BLaER1 (cell line): ENCODE data around the gene GRM5.

Experiments used
- H3K27ac ChIP-seq: shearing (Covaris generic); formaldehyde crosslinking; 2 replicates; pipeline ENCODE4 v1.8.1; 2022
- H3K27me3 ChIP-seq: shearing (Covaris generic); formaldehyde crosslinking; 2 replicates; pipeline ENCODE4 v1.8.1; 2022
- H3K36me3 ChIP-seq: shearing (Covaris generic); formaldehyde crosslinking; 2 replicates; pipeline ENCODE4 v1.8.1; 2022
- H3K4me1 ChIP-seq: shearing (Covaris generic); formaldehyde crosslinking; 2 replicates; pipeline ENCODE4 v1.8.1; 2022
- H3K4me2 ChIP-seq: shearing (Covaris generic); formaldehyde crosslinking; 2 replicates; pipeline ENCODE4 v1.8.1; 2022
- H3K4me3 ChIP-seq: shearing (Covaris generic); formaldehyde crosslinking; 2 replicates; pipeline ENCODE4 v1.8.1; 2022
- H3K9ac ChIP-seq: shearing (Covaris generic); formaldehyde crosslinking; 2 replicates; pipeline ENCODE4 v1.8.1; 2022
- H3K9me3 ChIP-seq: shearing (Covaris generic); formaldehyde crosslinking; 2 replicates; pipeline ENCODE4 v1.8.1; 2022
- H4K20me1 ChIP-seq: shearing (Covaris generic); formaldehyde crosslinking; 2 replicates; pipeline ENCODE4 v1.8.1; 2022
- Cebpa-rat ChIP-seq: shearing (Covaris generic); IDR thresholded peaks from 2 replicates; pipeline ENCODE4 v1.8.1; 2022

The GRM5 gene

DNA sequence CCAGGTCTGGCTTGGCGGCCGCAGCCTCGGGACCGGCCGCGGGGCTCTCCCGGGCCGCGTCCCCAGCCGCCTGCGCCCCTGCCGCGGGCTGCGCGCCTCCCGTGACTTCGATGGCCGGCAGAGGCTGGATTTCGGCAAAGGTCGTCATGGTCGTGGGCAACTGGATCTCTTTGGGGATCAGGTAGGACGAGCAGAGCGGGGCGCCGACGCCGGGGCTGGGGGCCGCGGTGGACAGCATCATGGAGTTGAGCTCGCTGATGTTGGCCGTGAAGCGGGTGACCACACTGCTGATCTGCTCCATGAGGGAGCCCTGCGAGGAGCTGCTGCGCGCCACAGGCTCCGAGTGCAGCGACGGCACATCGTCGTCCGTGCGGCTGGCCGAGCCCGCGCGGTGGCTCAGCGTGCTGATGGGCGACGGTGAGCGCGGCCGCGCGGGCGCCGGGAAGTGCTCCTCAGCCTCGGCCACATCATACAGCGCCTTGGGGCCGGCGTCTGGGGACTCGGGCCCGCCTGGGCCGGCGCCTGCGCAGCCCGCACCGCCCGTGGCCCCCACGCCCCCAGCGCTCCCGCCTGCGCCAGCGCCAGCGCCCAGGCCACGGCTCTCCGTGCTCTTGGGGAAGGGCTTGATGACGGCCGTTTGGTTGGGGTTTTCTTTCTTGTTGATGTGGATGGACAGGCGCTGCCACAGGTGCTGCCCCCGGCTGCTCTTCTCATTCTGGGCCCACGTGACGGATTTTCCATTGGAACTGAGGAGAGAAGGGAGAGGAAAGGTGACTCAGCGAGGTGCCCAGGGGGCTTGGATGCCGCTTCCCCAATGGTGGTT lies 556.8 kb downstream of the GRM5 start:
- H3K36me3 ChIP-seq, result no peaks in the 10 kb centered on the region
- H3K27me3 ChIP-seq, result no peaks in the 10 kb centered on the region
- no peak overlapping the region for H3K27ac ChIP-seq
- TF ChIP-seq Cebpa-rat, result no peak
- no peaks in the 10 kb centered on the region for H3K4me1 ChIP-seq
- H4K20me1 ChIP-seq, result no peaks in the 10 kb centered on the region
- H3K4me3 ChIP-seq, result no peak overlapping the region
- peaks cover 20% of the 10 kb centered on the region for H3K9me3 ChIP-seq
- no peak overlapping the region for H3K4me2 ChIP-seq
- no peak overlapping the region for H3K9ac ChIP-seq

- Histone ChIP-seq H3K36me3 (no peaks in the 10 kb centered on the region), H4K20me1 (no peaks in the 10 kb centered on the region), H3K4me1 (no peaks in the 10 kb centered on the region), H3K9ac (no peak overlapping the region), H3K9me3 (peaks cover 20% of the 10 kb centered on the region), H3K27me3 (no peaks in the 10 kb centered on the region), H3K27ac (no peak overlapping the region), H3K4me3 (no peak overlapping the region), H3K4me2 (no peak overlapping the region)
- no peak for TF ChIP-seq Cebpa-rat
These were observed 557.4 kb downstream of the GRM5 start for GRCh38 chr11:88508418-88508758.

DNA sequence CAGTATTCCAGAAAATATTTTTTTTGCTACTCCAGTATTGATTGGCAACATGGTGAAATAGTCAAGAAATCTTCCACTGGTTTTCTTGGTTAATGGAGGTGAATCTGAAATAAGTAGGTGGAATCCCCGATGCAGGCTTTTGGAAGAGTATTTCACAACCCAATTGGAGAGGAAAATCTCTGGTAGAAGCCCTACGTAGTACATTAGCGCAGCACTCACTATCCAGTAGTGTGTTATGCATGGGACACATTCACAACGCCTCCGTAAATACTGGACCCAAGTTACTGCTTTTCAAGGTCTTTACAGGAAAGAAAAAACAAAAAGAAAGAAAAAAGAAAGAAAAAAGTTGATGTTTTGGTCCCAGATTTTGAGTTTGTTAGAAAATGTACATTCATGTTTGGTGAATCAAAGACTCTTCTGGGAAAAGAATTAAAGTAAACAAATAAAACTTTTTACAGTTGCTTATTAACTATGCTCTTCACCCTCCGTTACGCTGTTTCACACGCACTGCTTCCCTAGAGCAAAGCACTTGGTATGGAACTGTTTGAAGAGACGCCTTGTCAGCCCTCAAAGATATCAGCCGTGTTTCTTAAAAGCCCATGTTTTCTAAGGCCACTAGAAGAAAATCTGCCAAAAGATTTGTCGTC lies 557.9 kb downstream of the GRM5 start:
- Histone ChIP-seq H3K4me3 (no peak overlapping the region), H3K9ac (no peak overlapping the region), H3K27me3 (no peaks in the 10 kb centered on the region), H3K36me3 (no peaks in the 10 kb centered on the region), H3K27ac (no peak overlapping the region), H3K4me1 (no peaks in the 10 kb centered on the region), H3K9me3 (peaks cover 20% of the 10 kb centered on the region), H4K20me1 (no peaks in the 10 kb centered on the region), H3K4me2 (no peak overlapping the region)
- TF ChIP-seq Cebpa-rat, result no peak

- TF ChIP-seq Cebpa-rat, result no peak
- Histone ChIP-seq H3K27me3 (no peaks in the 10 kb centered on the region), H3K4me1 (no peaks in the 10 kb centered on the region), H4K20me1 (no peaks in the 10 kb centered on the region), H3K4me2 (no peak overlapping the region), H3K4me3 (no peak overlapping the region), H3K36me3 (no peaks in the 10 kb centered on the region), H3K9me3 (no peaks in the 10 kb centered on the region), H3K27ac (no peak overlapping the region), H3K9ac (no peak overlapping the region)
These were observed 564.2 kb downstream of the GRM5 start for GRCh38 chr11:88501541-88501940.

DNA sequence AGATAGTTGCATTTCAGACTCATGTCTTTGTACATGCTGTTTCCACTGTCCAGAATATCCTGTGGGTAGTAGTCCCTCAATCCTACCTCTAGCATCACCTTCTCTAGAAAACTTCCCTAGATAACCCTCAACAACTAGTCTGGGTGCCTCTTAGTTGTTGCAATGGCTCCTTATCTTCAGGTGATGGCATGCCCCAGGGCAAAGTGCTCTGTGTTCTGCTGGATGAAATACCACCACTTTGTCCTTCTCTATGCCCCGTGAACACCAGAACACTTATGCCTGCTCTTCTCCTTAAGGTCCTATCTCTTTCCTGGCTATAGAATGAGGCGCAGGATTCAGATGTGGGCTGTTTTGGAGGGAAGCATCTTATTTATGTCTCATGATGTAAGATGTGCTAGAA lies 569.9 kb downstream of the GRM5 start:
- Histone ChIP-seq H3K27ac (no peak overlapping the region), H3K36me3 (no peaks in the 10 kb centered on the region), H3K9ac (no peak overlapping the region), H3K4me1 (no peaks in the 10 kb centered on the region), H3K4me2 (no peak overlapping the region), H4K20me1 (no peaks in the 10 kb centered on the region), H3K27me3 (no peaks in the 10 kb centered on the region), H3K4me3 (no peak overlapping the region), H3K9me3 (no peaks in the 10 kb centered on the region)
- no peak for TF ChIP-seq Cebpa-rat

GRCh38 chr11:88494848-88495247 lies 570.9 kb downstream of the GRM5 start:
- no peaks in the 10 kb centered on the region for H3K4me1 ChIP-seq
- H3K27me3 ChIP-seq, result no peaks in the 10 kb centered on the region
- no peak overlapping the region for H3K27ac ChIP-seq
- no peaks in the 10 kb centered on the region for H4K20me1 ChIP-seq
- H3K4me3 ChIP-seq, result no peak overlapping the region
- H3K9me3 ChIP-seq, result no peaks in the 10 kb centered on the region
- H3K9ac ChIP-seq, result no peak overlapping the region
- no peaks in the 10 kb centered on the region for H3K36me3 ChIP-seq
- TF ChIP-seq Cebpa-rat, result no peak
- H3K4me2 ChIP-seq, result no peak overlapping the region

DNA sequence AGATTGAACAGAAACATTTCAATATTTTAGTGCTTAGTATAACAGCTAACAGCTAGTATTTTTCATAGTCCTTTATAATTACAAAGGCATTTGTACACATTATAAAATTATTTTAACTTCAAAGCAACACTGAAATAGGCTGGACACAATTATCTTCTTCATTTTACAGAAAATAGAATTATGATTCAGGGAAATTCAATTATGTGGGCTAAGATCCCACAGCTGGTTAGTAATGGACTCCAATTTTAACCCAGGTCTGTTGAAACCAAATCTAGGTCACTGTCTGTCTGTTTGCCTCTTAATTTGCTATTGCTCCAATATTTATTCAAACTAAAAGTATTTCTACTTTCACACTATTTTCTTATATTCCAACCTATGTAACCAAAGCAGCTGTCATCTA lies 574.1 kb downstream of the GRM5 start:
- Histone ChIP-seq H3K27ac (no peak overlapping the region), H3K36me3 (no peaks in the 10 kb centered on the region), H3K4me3 (no peak overlapping the region), H4K20me1 (no peaks in the 10 kb centered on the region), H3K27me3 (no peaks in the 10 kb centered on the region), H3K4me1 (no peaks in the 10 kb centered on the region), H3K4me2 (no peak overlapping the region), H3K9ac (no peak overlapping the region), H3K9me3 (no peaks in the 10 kb centered on the region)
- no peak for TF ChIP-seq Cebpa-rat

DNA sequence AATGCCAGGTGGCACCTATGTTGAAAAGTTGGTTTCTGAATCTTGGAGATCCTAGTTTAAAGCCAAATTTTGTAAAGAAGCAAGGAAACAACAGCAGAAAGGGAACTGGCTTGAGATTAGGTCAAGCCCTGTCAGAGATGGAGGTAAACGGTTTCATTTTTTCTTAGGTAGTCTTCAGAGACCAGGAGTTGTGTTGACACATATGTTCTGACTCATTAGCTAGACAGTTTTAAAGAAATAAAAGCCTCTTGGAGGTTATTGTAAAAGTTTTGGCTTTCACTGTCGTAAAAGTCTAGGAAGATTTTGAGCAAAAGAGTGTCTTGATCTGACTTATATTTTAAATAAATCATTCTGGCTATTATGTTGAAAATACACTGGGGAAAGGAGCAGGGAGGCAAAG lies 576.8 kb downstream of the GRM5 start:
- TF ChIP-seq Cebpa-rat, result no peak
- Histone ChIP-seq H3K4me3 (no peak overlapping the region), H3K36me3 (no peaks in the 10 kb centered on the region), H3K4me2 (no peak overlapping the region), H3K27me3 (no peaks in the 10 kb centered on the region), H4K20me1 (no peaks in the 10 kb centered on the region), H3K4me1 (no peaks in the 10 kb centered on the region), H3K27ac (no peak overlapping the region), H3K9me3 (no peaks in the 10 kb centered on the region), H3K9ac (no peak overlapping the region)

- Histone ChIP-seq H3K4me1 (no peaks in the 10 kb centered on the region), H3K27me3 (no peaks in the 10 kb centered on the region), H3K4me3 (no peak overlapping the region), H3K36me3 (no peaks in the 10 kb centered on the region), H3K4me2 (no peak overlapping the region), H3K9ac (no peak overlapping the region), H3K27ac (no peak overlapping the region), H3K9me3 (no peaks in the 10 kb centered on the region), H4K20me1 (no peaks in the 10 kb centered on the region)
- no peak for TF ChIP-seq Cebpa-rat
These were observed 578.1 kb downstream of the GRM5 start for GRCh38 chr11:88487646-88488045.

- Histone ChIP-seq H3K27me3 (no peaks in the 10 kb centered on the region), H3K9ac (no peak overlapping the region)
- TF ChIP-seq Cebpa-rat, result no peak
These were observed 580.7 kb downstream of the GRM5 start for GRCh38 chr11:88484873-88485621.

More at GRCh38 chr11:88484873-88485621, 580.7 kb downstream of the GRM5 start:
- no peak overlapping the region for H3K4me3 ChIP-seq
- H3K9me3 ChIP-seq, result no peaks in the 10 kb centered on the region
- H3K27ac ChIP-seq, result no peak overlapping the region
- H3K36me3 ChIP-seq, result no peaks in the 10 kb centered on the region
- H3K4me1 ChIP-seq, result no peaks in the 10 kb centered on the region
- H3K4me2 ChIP-seq, result no peak overlapping the region
- H4K20me1 ChIP-seq, result no peaks in the 10 kb centered on the region
